ENCODE measurements around the gene B4GAT1.

DNA sequence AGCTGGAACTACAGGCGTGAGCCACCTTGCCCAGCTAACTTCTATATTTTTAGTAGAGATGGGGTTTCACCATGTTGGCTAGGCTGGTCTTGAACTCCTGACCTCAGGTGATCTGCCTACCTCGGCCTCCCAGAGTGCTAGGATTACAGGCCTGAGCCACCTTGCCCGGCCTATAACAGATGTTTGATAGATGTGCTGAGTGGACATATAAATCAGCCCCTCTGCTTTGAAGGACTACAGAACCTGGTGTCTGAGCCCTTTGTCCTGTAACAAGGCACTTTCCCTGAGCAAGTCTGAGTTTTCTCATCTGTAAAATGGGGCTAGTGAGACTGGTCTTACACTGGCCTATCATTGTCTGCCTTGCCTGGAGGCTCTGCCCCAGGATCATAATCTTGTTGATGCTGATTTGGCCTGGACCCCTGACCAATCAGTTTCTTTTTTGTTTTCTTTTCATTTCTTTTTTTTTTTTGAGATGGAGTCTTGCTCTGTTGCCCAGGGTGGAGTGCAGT, 18.2 kb downstream of the B4GAT1 start:
- no peak for TF ChIP-seq POLR2A (IDR thresholded peaks at IDR 0.05)
- TF ChIP-seq CTCF (IDR thresholded peaks at IDR 0.05 in 8 of 11, conservative IDR thresholded peaks at IDR 0.05 in 3 of 11): no peak

All from spleen (tissue), 7 donors.